ENCODE data around the gene SOX21.

Gene SOX21

GRCh38 chr13:94672400-94672799 lies 39.9 kb downstream of the SOX21 start:
- TF ChIP-seq, protein P1, sequence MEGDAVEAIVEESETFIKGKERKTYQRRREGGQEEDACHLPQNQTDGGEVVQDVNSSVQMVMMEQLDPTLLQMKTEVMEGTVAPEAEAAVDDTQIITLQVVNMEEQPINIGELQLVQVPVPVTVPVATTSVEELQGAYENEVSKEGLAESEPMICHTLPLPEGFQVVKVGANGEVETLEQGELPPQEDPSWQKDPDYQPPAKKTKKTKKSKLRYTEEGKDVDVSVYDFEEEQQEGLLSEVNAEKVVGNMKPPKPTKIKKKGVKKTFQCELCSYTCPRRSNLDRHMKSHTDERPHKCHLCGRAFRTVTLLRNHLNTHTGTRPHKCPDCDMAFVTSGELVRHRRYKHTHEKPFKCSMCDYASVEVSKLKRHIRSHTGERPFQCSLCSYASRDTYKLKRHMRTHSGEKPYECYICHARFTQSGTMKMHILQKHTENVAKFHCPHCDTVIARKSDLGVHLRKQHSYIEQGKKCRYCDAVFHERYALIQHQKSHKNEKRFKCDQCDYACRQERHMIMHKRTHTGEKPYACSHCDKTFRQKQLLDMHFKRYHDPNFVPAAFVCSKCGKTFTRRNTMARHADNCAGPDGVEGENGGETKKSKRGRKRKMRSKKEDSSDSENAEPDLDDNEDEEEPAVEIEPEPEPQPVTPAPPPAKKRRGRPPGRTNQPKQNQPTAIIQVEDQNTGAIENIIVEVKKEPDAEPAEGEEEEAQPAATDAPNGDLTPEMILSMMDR (IDR thresholded peaks at IDR 0.05; ENCODE audit: low read depth, low read length), result no peak
- H3K4me3 ChIP-seq (ENCODE audit: low read depth, low read length), result no peak overlapping the region
- in situ Hi-C loops (cut with HindIII; ENCODE audit: low sequenced_read_pairs), result no loop called here
- no peak for DNase-seq (ENCODE audit: low read depth, low spot score)

- in situ Hi-C loops (cut with HindIII; ENCODE audit: low sequenced_read_pairs), result no loop called here
Measured at GRCh38 chr13:94667190-94667589, 45.2 kb downstream of the SOX21 start.

DNA sequence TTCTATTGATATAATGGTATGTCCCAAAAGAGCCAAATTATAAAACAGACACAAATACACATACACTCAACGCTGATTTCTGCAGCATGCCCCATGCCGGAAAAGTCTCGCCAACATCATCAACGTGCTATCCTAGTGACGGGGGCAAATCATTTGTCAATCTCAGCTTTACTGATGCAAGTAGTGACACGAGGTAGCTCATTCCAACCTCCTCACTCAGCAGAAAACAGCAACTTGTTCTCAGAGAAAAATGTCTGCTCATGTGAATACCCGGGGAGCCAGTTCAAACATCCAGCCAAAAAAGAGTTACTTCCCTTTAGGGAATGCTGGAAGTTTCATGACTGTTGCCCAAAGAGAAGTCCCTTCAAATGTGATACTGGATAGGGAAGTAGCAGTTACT lies 46.3 kb downstream of the SOX21 start:
- H3K4me3 ChIP-seq (ENCODE audit: low read depth, low read length), result no peak overlapping the region
- TF ChIP-seq, protein P1 (IDR thresholded peaks at IDR 0.05; ENCODE audit: low read depth, low read length), result no peak
- DNase-seq (ENCODE audit: low read depth, low spot score), result no peak
- in situ Hi-C loops (cut with HindIII; ENCODE audit: low sequenced_read_pairs), result no loop called here

More at GRCh38 chr13:94667190-94667589, 45.2 kb downstream of the SOX21 start:
- TF ChIP-seq, protein P1 (IDR thresholded peaks at IDR 0.05; ENCODE audit: low read depth, low read length), result no peak
- DNase-seq (ENCODE audit: low read depth, low spot score), result no peak
- no peak overlapping the region for H3K4me3 ChIP-seq (ENCODE audit: low read depth, low read length)

DNA sequence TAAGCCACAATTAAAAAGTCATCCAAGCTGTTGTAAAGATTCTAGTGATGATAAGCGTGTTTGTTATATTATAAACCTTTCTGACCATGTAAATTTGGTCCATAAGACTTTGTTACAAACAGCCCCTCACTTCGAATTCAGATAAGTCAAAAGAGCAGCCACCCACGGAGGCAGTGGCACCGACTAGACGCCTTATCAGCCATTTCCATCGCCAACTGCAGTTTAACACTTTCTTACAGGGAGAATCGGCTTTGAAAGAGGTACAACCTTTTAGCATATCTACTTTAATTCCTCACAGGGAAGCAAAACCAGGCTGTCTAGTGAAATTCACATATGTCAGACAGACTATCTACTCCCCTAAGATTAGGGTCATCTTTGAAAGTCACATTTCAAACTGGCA lies 47.5 kb downstream of the SOX21 start:
- H3K4me3 ChIP-seq (ENCODE audit: low read depth, low read length), result no peak overlapping the region
- DNase-seq (ENCODE audit: low read depth, low spot score), result no peak
- TF ChIP-seq, protein P1 (IDR thresholded peaks at IDR 0.05; ENCODE audit: low read depth, low read length), result no peak
- in situ Hi-C loops (cut with HindIII; ENCODE audit: low sequenced_read_pairs), result no loop called here

DNA sequence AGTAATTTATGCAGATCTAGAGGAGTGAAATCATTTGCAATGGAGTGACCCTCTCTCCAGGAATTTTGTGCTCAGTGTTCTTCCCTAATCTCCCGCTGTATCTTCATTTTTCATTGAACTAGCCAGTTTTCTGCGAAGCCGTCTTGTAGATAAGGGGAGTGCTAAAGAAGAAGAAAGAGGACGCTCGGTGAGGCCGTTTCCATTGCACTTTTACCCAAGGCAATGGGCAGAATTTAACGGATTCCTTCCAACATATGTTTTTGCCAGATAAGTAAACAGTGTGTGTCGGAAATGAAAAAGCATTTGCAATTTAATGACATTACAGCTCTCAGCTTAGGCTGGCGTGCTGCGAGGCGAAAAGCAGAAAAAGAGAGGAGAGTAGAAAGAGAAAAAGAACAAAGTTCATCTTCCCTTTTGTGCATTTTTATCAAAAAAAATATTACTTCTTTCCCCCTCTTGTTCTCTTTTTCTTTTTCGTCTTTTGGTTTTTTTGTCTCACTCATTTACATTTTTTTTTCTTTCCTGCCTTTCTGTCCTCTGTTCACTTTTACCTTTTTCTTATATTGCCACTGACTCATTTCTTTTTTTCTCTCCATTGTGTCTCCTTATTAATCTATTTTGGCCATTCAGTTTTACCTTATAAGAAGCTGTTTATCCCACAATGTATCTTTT lies 49.9 kb downstream of the SOX21 start:
- TF ChIP-seq, protein P1 (IDR thresholded peaks at IDR 0.05; ENCODE audit: low read depth, low read length), result no peak
- no peak for DNase-seq (ENCODE audit: low read depth, low spot score)
- no peak overlapping the region for H3K4me3 ChIP-seq (ENCODE audit: low read depth, low read length)
- in situ Hi-C loops (cut with HindIII; ENCODE audit: low sequenced_read_pairs), result no loop called here

DNA sequence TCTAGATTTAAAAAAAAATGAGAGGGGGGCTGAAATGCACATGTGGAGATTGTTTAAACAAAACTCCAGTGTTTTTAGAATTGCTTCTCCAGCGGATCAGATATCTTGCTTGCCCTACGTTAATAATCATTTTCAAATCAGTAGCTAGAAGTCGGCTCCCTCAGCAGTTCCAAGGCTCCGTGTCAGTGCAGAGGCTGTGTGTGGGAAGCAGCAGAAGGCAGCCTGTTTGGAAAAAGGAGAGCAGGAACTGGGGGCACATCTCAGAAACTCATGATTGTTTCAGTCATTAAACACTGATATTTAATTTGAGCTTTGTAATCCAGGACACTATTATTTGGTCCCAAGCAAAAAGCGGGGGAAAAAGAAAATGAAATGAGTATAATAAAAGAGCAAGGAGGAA lies 50.9 kb downstream of the SOX21 start:
- in situ Hi-C loops (cut with HindIII; ENCODE audit: low sequenced_read_pairs), result no loop called here
- DNase-seq (ENCODE audit: low read depth, low spot score), result no peak
- no peak overlapping the region for H3K4me3 ChIP-seq (ENCODE audit: low read depth, low read length)
- TF ChIP-seq, protein P1 (IDR thresholded peaks at IDR 0.05; ENCODE audit: low read depth, low read length), result no peak
